Esophagus muscularis mucosa (tissue), 4 donors: ENCODE results near the gene PIGZ. TPM values are rescaled to one million over a fixed set of nuclear protein-coding genes. Genes with fewer than 3 reads are reported as not detected.
"Not testable (repeated sequence)": the region's sequence is repeated elsewhere in the genome, so short reads cannot be mapped to it uniquely, and the experiment has no call there.

ENCODE experiments used
- DNase-seq: peaks from one replicate; pipeline ENCODE4 v3.0.0-alpha.2; 2017; ENCODE audit errors: extremely low spot score
- H3K27ac ChIP-seq, 4 donors: fragments of 200-600 bp; sonication (generic); replicated peaks in 1 of 4; 1 replicate in 3 of 4; 2 replicates in 1 of 4; pipeline ENCODE4 v1.5.1; 2016 to 2019; ENCODE audit warnings: mild to moderate bottlenecking in 1 of 4
- H3K27me3 ChIP-seq, 4 donors: fragments of 200-600 bp; sonication (generic); one replicate each; pipeline versions ENCODE4 v1.5.1 to v1.6.0; 2016 to 2019
- H3K36me3 ChIP-seq, 4 donors: fragments of 200-600 bp; sonication (generic); one replicate each; pipeline ENCODE4 v1.5.1; 2016 to 2019
- H3K4me1 ChIP-seq, 4 donors: fragments of 200-600 bp; sonication (generic); one replicate each; pipeline ENCODE4 v1.5.1; 2016 to 2019
- H3K4me3 ChIP-seq, 4 donors: fragments of 200-600 bp; sonication (generic); 1 replicate in 2 of 4; 2 replicates in 2 of 4; pipeline ENCODE4 v1.5.1; 2016 to 2019; ENCODE audit warnings: mild to moderate bottlenecking in 4 of 4, moderate library complexity in 1 of 4
- H3K9me3 ChIP-seq, 4 donors: fragments of 200-600 bp; sonication (generic); 1 replicate in 3 of 4; 2 replicates in 1 of 4; pipeline ENCODE4 v1.5.1; 2016 to 2019
- CTCF ChIP-seq, 3 experiments: fragments of 200-600 bp in 2 of 3; fragments of 450-650 bp in 1 of 3; sonication (generic) in 2 of 3; IDR thresholded peaks; one replicate each; pipeline ENCODE4 v1.5.1; 2017 to 2019; ENCODE audit warnings: antibody characterized with exemption in 3 of 3, mild to moderate bottlenecking in 2 of 3, moderate library complexity in 1 of 3
- EP300 ChIP-seq: sonication (generic); formaldehyde crosslinking; IDR thresholded peaks from one replicate; pipeline ENCODE4 v1.6.1; 2017; ENCODE audit warnings: antibody characterized with exemption
- POLR2A ChIP-seq: fragments of 450-650 bp; IDR thresholded peaks from one replicate; pipeline ENCODE4 v1.6.1; 2017; ENCODE audit warnings: antibody characterized with exemption, moderate library complexity, mild to moderate bottlenecking, low read depth
- POLR2AphosphoS5 ChIP-seq, 2 donors: sonication (generic); formaldehyde crosslinking; IDR thresholded peaks; one replicate each; pipeline ENCODE4 v1.6.1; 2017; ENCODE audit warnings: antibody characterized with exemption in 2 of 2
- WGBS: methylation state at CpG from one replicate; pipeline ENCODE4 v1.1.5; 2018; 5-methylcytosine and 5-hydroxymethylcytosine counted together
- intact Hi-C: fragments of 100-400 bp; cut with DNase I; formaldehyde crosslinking; loops from one replicate; pipeline ENCODE4 v1.15.1; 2023
- total RNA-seq, 4 donors: library from RNA; depleted of rRNA; stranded (reverse); fragments of >200 nt; gene quantifications; one replicate each; pipeline versions ENCODE4 v1.1.0 to v1.2.1, GENCODE V29; 2016

Gene PIGZ
- total RNA-seq, 4 donors from 2014 or later, result 12.9 to 18.2 (median 15.4) TPM

GRCh38 chr3:196948442-196949284 is 20.0 kb downstream of the PIGZ start:
- intact Hi-C loops, result no loop called here
- Histone ChIP-seq H3K4me3 (no peak overlapping the region), H3K27ac (no peak overlapping the region), H3K36me3 (peaks cover 0 to 39% (median 22%) of the 10 kb centered on the region in 4 donors), H3K27me3 (no peaks in the 10 kb centered on the region), H3K4me1 (peaks cover 5 to 12% (median 10%) of the 10 kb centered on the region in 4 donors), H3K9me3 (no peaks in the 10 kb centered on the region)
- TF ChIP-seq POLR2A, result no peak
- no peak for TF ChIP-seq EP300
- no peak for TF ChIP-seq POLR2AphosphoS5 (IDR thresholded peaks at IDR 0.05)
- TF ChIP-seq CTCF (IDR thresholded peaks at IDR 0.05), result peak in 1 of 3 experiments; percentile 8
- DNase-seq, result no peak
- 47% methylated on average over 21 of the region's 22 CpGs for WGBS

GRCh38 chr3:196947860-196948441 is 20.7 kb downstream of the PIGZ start:
- H3K4me3 ChIP-seq, result no peak overlapping the region
- H3K27ac ChIP-seq, result no peak overlapping the region
- no peak for DNase-seq
- 84% methylated on average over 19 of the region's 28 CpGs for WGBS
- H3K4me1 ChIP-seq, result peaks cover 11 to 19% (median 17%) of the 10 kb centered on the region in 4 donors
- intact Hi-C loops, result no loop called here
- peaks cover 0 to 39% (median 22%) of the 10 kb centered on the region in 4 donors for H3K36me3 ChIP-seq
- H3K27me3 ChIP-seq, result no peaks in the 10 kb centered on the region
- no peaks in the 10 kb centered on the region for H3K9me3 ChIP-seq
- TF ChIP-seq EP300 (no peak), CTCF (IDR thresholded peaks at IDR 0.05) (no peak), POLR2A (no peak), POLR2AphosphoS5 (IDR thresholded peaks at IDR 0.05) (no peak)

- no peaks in the 10 kb centered on the region for H3K9me3 ChIP-seq
- intact Hi-C loops, result no loop called here
- TF ChIP-seq CTCF (IDR thresholded peaks at IDR 0.05) (no peak), POLR2A (no peak), EP300 (no peak), POLR2AphosphoS5 (IDR thresholded peaks at IDR 0.05) (no peak)
- WGBS, result 89% methylated on average over 8 of the region's 10 CpGs
- peaks cover 0 to 39% (median 22%) of the 10 kb centered on the region in 4 donors for H3K36me3 ChIP-seq
- H3K27ac ChIP-seq, result no peak overlapping the region
- H3K4me3 ChIP-seq, result no peak overlapping the region
- H3K4me1 ChIP-seq, result peaks cover 11 to 19% (median 17%) of the 10 kb centered on the region in 4 donors
- H3K27me3 ChIP-seq, result peaks cover 0 to 6% (median 0%) of the 10 kb centered on the region in 4 donors
- DNase-seq, result no peak
These were observed 21.3 kb downstream of the PIGZ start for GRCh38 chr3:196947136-196947859.

- not testable (repeated sequence) for H3K27ac ChIP-seq, H3K4me3 ChIP-seq, H3K27me3 ChIP-seq, H3K9me3 ChIP-seq, DNase-seq
- Histone ChIP-seq H3K4me1 (peaks cover 22 to 40% (median 36%) of the 10 kb centered on the region in 4 donors), H3K36me3 (peaks cover 1 to 39% (median 22%) of the 10 kb centered on the region in 4 donors)
- WGBS, result 80% methylated on average over 13 of the region's 14 CpGs
- intact Hi-C loops, result loop anchor here (5.0 kb wide), 2 partner anchors 77 to 377 kb away; partner anchors contain the start of genes FBXO45, SENP5 and WDR53
These were observed 24.4 kb downstream of the PIGZ start for GRCh38 chr3:196944037-196944790.
